ENCODE data around the gene MACROD1. TPM values are rescaled to one million over a fixed set of nuclear protein-coding genes. Genes with fewer than 3 reads are reported as not detected.

MACROD1 gene
- total and polyA plus RNA-seq, 2 donors (not counting 1 experiment from before 2014, with no cell fraction given), result 2.7 to 8.6 TPM

GRCh38 chr11:64009710-64010109 lies 156.2 kb downstream of the MACROD1 start:
- H3K36me3 ChIP-seq (replicated peaks in 1 of 2; ENCODE audit: control extremely low read depth in 1 of 2, control insufficient read depth in 1 of 2, extremely low read depth in 1 of 2, insufficient read depth in 2 of 2, low read length in 1 of 2), result no peaks in the 10 kb centered on the region
- no peak overlapping the region for H3K4me3 ChIP-seq (ENCODE audit: control extremely low read depth in 1 of 5, extremely low read depth in 1 of 5, insufficient read depth in 1 of 5, low read depth in 2 of 5, low read length in 4 of 5)
- intact Hi-C loops (cut with micrococcal nuclease), result no loop called here
- no peak overlapping the region for H3K4me2 ChIP-seq (replicated peaks; ENCODE audit: low read depth, low read length, poor library complexity, severe bottlenecking)
- peaks cover 0 to 40% (median 15%) of the 10 kb centered on the region in 4 experiments for H3K27me3 ChIP-seq (replicated peaks in 1 of 4; ENCODE audit: control extremely low read depth in 1 of 4, control insufficient read depth in 3 of 4, insufficient read depth in 4 of 4, low read length in 3 of 4)
- no peak overlapping the region for H3K9ac ChIP-seq (ENCODE audit: low read length)
- ChIA-PET POLR2A (no interaction called here), CTCF (no interaction called here)
- TF ChIP-seq CTCF (IDR thresholded peaks at IDR 0.05) (no peak), EZH2 (IDR thresholded peaks at IDR 0.05; ENCODE audit: borderline replicate concordance, insufficient read depth, low read depth, low read length, poor library complexity, severe bottlenecking) (no peak)
- H3K9me3 ChIP-seq (ENCODE audit: control extremely low read depth in 1 of 3, control insufficient read depth in 2 of 3, insufficient read depth in 1 of 3, low read length in 2 of 3), result peaks cover 0 to 35% (median 0%) of the 10 kb centered on the region in 3 donors
- H3K9me3 Mint-ChIP-seq (ENCODE audit: insufficient read depth), result no peaks in the 10 kb centered on the region
- 91% methylated on average over 7 of the region's 8 CpGs for WGBS (ENCODE audit: insufficient coverage)
- no peak overlapping the region for H2AFZ ChIP-seq (ENCODE audit: insufficient read depth, low read depth, low read length, poor library complexity, severe bottlenecking)
- H3K4me1 ChIP-seq (ENCODE audit: control insufficient read depth in 2 of 2, insufficient read depth in 2 of 2, low read length in 2 of 2), result peaks cover 15 to 16% of the 10 kb centered on the region in 2 donors
- H3K4me1 Mint-ChIP-seq, result peaks cover 11% of the 10 kb centered on the region
- H3K79me2 ChIP-seq (ENCODE audit: control insufficient read depth, insufficient read depth, low read length), result no peaks in the 10 kb centered on the region
- peaks cover 26% of the 10 kb centered on the region for H3K27me3 Mint-ChIP-seq
- no peak overlapping the region for H3K27ac Mint-ChIP-seq
- H3K4me3 Mint-ChIP-seq, result no peak overlapping the region
- DNase-seq (no peak), ATAC-seq (ENCODE audit: low read depth) (no peak)
- H3K27ac ChIP-seq (ENCODE audit: low read length in 2 of 2), result no peak overlapping the region
- H4K20me1 ChIP-seq (ENCODE audit: control insufficient read depth, insufficient read depth, low read length, poor library complexity, severe bottlenecking), result no peaks in the 10 kb centered on the region

- TF ChIP-seq CTCF (IDR thresholded peaks at IDR 0.05) (no peak), EZH2 (IDR thresholded peaks at IDR 0.05; ENCODE audit: borderline replicate concordance, insufficient read depth, low read depth, low read length, poor library complexity, severe bottlenecking) (no peak)
- Mint-ChIP-seq H3K4me3 (no peak overlapping the region), H3K27me3 (peaks cover 26% of the 10 kb centered on the region), H3K27ac (no peak overlapping the region), H3K4me1 (peaks cover 11% of the 10 kb centered on the region), H3K9me3 (ENCODE audit: insufficient read depth) (no peaks in the 10 kb centered on the region)
- CTCF ChIA-PET, result no interaction called here
- H3K27me3 ChIP-seq (replicated peaks in 1 of 4; ENCODE audit: control extremely low read depth in 1 of 4, control insufficient read depth in 3 of 4, insufficient read depth in 4 of 4, low read length in 3 of 4), result peaks cover 0 to 40% (median 15%) of the 10 kb centered on the region in 4 experiments
- no peak overlapping the region for H2AFZ ChIP-seq (ENCODE audit: insufficient read depth, low read depth, low read length, poor library complexity, severe bottlenecking)
- no peak overlapping the region for H3K4me3 ChIP-seq (ENCODE audit: control extremely low read depth in 1 of 5, extremely low read depth in 1 of 5, insufficient read depth in 1 of 5, low read depth in 2 of 5, low read length in 4 of 5)
- intact Hi-C loops (cut with micrococcal nuclease), result no loop called here
- H4K20me1 ChIP-seq (ENCODE audit: control insufficient read depth, insufficient read depth, low read length, poor library complexity, severe bottlenecking), result no peaks in the 10 kb centered on the region
- H3K9me3 ChIP-seq (ENCODE audit: control extremely low read depth in 1 of 3, control insufficient read depth in 2 of 3, insufficient read depth in 1 of 3, low read length in 2 of 3), result peaks cover 0 to 35% (median 0%) of the 10 kb centered on the region in 3 donors
- H3K9ac ChIP-seq (ENCODE audit: low read length), result no peak overlapping the region
- H3K79me2 ChIP-seq (ENCODE audit: control insufficient read depth, insufficient read depth, low read length), result no peaks in the 10 kb centered on the region
- WGBS (ENCODE audit: insufficient coverage), result 97% methylated on average over 7 of the region's 18 CpGs
- POLR2A ChIA-PET, result no interaction called here
- DNase-seq (no peak), ATAC-seq (ENCODE audit: low read depth) (no peak)
- H3K4me1 ChIP-seq (ENCODE audit: control insufficient read depth in 2 of 2, insufficient read depth in 2 of 2, low read length in 2 of 2), result peaks cover 15 to 16% of the 10 kb centered on the region in 2 donors
- no peak overlapping the region for H3K27ac ChIP-seq (ENCODE audit: low read length in 2 of 2)
- no peaks in the 10 kb centered on the region for H3K36me3 ChIP-seq (replicated peaks in 1 of 2; ENCODE audit: control extremely low read depth in 1 of 2, control insufficient read depth in 1 of 2, extremely low read depth in 1 of 2, insufficient read depth in 2 of 2, low read length in 1 of 2)
- no peak overlapping the region for H3K4me2 ChIP-seq (replicated peaks; ENCODE audit: low read depth, low read length, poor library complexity, severe bottlenecking)
These were observed 156.8 kb downstream of the MACROD1 start for GRCh38 chr11:64008914-64009633.

Measured in B cell (primary cell).